SK-N-SH (cell line): ENCODE measurements around the gene ERBB2.
A peak's percentile ranks its signal among the peaks of the same experiment; 100 is the strongest.

Source experiments
- ELF1 ChIP-seq: IDR thresholded peaks from 2 replicates; pipeline ENCODE4 v1.4.0; 2012
- EP300 ChIP-seq, 2 experiments: IDR thresholded peaks; 2 replicates each; pipeline versions ENCODE4 v1.4.0 to v1.6.1; 2012; ENCODE audit warnings: borderline replicate concordance in 1 of 2, low read depth in 1 of 2, low read length in 1 of 2
- FOSL2 ChIP-seq: IDR thresholded peaks from 2 replicates; pipeline ENCODE4 v1.4.0; 2012; ENCODE audit warnings: low read depth, mild to moderate bottlenecking, moderate library complexity, borderline replicate concordance
- FOXJ3 ChIP-seq: sonication (generic); formaldehyde crosslinking; IDR thresholded peaks from 2 replicates; pipeline ENCODE4 v1.5.1; 2020; ENCODE audit warnings: mild to moderate bottlenecking, missing genetic modification reagents
- GABPA ChIP-seq: IDR thresholded peaks from 2 replicates; pipeline ENCODE4 v1.4.0; 2012; ENCODE audit warnings: low read depth, mild to moderate bottlenecking
- GATA2 ChIP-seq: sonication (generic); formaldehyde crosslinking; IDR thresholded peaks from 2 replicates; pipeline ENCODE4 v1.5.0; 2020; ENCODE audit warnings: mild to moderate bottlenecking, missing genetic modification reagents
- JUND ChIP-seq: IDR thresholded peaks from 2 replicates; pipeline ENCODE4 v1.4.0; 2012
- POLR2AphosphoS5 ChIP-seq: IDR thresholded peaks from 2 replicates; pipeline ENCODE4 v1.6.1; 2012; ENCODE audit warnings: low read depth, low read length
- RAD21 ChIP-seq: IDR thresholded peaks from 2 replicates; pipeline ENCODE4 v1.6.1; 2012; ENCODE audit warnings: mild to moderate bottlenecking, low read length
- RCOR1 ChIP-seq: fragments of 150-350 bp; IDR thresholded peaks from 2 replicates; pipeline ENCODE4 v1.6.1; 2017; ENCODE audit warnings: antibody characterized with exemption, low read length
- SIN3A ChIP-seq: IDR thresholded peaks from 2 replicates; pipeline ENCODE4 v1.6.1; 2012; ENCODE audit warnings: low read depth, mild to moderate bottlenecking, low read length, moderate library complexity, borderline replicate concordance
- SMC3 ChIP-seq: IDR thresholded peaks from 2 replicates; pipeline ENCODE4 v1.6.1; 2012; ENCODE audit warnings: low read depth, low read length, improper control_type of control experiment
- TF ChIP-seq, protein P1 (sequence below): fragments of 200-600 bp; sonication (generic); IDR thresholded peaks from 2 replicates; pipeline ENCODE4 v1.6.1; 2017; ENCODE audit warnings: antibody characterized with exemption, mild to moderate bottlenecking, moderate library complexity
- TF ChIP-seq, protein P2 (sequence below): IDR thresholded peaks from 2 replicates; pipeline ENCODE4 v1.4.0; 2012; ENCODE audit warnings: low read depth, borderline replicate concordance

DNA sequence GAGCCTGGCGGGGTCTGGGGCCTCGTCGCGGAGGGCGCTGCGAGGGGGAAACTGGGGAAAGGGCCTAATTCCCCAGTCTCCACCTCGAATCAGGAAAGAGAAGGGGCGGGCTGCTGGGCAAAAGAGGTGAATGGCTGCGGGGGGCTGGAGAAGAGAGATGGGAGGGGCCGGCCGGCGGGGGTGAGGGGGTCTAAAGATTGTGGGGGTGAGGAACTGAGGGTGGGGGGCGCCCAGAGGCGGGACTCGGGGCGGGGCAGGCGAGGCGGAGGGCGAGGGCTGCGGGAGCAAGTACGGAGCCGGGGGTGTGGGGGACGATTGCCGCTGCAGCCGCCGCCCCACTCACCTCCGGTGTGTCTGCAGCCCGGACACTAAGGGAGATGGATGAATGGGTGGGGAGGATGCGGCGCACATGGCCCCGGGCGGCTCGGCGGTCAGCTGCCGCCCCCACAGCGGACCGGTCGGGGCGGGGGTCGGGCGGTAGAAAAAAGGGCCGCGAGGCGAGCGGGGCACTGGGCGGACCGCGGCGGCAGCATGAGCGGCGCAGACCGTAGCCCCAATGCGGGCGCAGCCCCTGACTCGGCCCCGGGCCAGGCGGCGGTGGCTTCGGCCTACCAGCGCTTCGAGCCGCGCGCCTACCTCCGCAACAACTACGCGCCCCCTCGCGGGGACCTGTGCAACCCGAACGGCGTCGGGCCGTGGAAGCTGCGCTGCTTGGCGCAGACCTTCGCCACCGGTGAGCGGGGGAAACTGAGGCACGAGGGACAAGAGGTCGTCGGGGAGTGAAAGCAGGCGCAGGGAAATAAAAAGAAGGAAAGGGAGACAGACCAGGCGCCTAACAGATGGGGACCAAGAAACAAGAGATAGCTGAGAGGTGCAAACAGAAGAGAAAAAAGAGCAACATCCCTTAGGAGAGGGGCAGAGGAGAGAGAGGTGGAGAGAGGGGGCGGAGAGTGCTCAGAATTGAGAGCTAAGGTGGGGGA lies 31.6 kb upstream of the ERBB2 start, which contains the start of gene PNMT:
- TF ChIP-seq RCOR1 (no peak; the same call in 1 of the 2 replicates), GABPA (no peak), SIN3A (no peak), FOSL2 (no peak), RAD21 (peak; percentile 28; the same call in 1 of the 2 replicates), FOXJ3 (CRISPR knock-in tag) (no peak), ELF1 (no peak), GATA2 (CRISPR knock-in tag) (no peak), JUND (no peak), SMC3 (peak; percentile 45), POLR2AphosphoS5 (no peak), EP300 (IDR thresholded peaks at IDR 0.05; ENCODE audit: borderline replicate concordance in 1 of 2, low read depth in 1 of 2, low read length in 1 of 2) (no peak)
- TF ChIP-seq, protein P1, sequence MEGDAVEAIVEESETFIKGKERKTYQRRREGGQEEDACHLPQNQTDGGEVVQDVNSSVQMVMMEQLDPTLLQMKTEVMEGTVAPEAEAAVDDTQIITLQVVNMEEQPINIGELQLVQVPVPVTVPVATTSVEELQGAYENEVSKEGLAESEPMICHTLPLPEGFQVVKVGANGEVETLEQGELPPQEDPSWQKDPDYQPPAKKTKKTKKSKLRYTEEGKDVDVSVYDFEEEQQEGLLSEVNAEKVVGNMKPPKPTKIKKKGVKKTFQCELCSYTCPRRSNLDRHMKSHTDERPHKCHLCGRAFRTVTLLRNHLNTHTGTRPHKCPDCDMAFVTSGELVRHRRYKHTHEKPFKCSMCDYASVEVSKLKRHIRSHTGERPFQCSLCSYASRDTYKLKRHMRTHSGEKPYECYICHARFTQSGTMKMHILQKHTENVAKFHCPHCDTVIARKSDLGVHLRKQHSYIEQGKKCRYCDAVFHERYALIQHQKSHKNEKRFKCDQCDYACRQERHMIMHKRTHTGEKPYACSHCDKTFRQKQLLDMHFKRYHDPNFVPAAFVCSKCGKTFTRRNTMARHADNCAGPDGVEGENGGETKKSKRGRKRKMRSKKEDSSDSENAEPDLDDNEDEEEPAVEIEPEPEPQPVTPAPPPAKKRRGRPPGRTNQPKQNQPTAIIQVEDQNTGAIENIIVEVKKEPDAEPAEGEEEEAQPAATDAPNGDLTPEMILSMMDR: peak; percentile 61
- TF ChIP-seq, protein P2, sequence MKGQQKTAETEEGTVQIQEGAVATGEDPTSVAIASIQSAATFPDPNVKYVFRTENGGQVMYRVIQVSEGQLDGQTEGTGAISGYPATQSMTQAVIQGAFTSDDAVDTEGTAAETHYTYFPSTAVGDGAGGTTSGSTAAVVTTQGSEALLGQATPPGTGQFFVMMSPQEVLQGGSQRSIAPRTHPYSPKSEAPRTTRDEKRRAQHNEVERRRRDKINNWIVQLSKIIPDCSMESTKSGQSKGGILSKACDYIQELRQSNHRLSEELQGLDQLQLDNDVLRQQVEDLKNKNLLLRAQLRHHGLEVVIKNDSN: no peak
